Head of caudate nucleus (tissue), 42 donors: ENCODE results near the gene MYRFL.

Experiments
- DNase-seq, 42 donors: peaks; one replicate each; pipeline versions ENCODE4 v3.0.0 to v3.0.0-alpha.2; 2020 to 2021; ENCODE audit warnings: mixed read lengths in 7 of 42
- intact Hi-C: fragments of 100-400 bp; cut with DNase I; formaldehyde crosslinking; loops from one replicate; pipeline ENCODE4 v1.15.0; 2022

MYRFL gene

DNA sequence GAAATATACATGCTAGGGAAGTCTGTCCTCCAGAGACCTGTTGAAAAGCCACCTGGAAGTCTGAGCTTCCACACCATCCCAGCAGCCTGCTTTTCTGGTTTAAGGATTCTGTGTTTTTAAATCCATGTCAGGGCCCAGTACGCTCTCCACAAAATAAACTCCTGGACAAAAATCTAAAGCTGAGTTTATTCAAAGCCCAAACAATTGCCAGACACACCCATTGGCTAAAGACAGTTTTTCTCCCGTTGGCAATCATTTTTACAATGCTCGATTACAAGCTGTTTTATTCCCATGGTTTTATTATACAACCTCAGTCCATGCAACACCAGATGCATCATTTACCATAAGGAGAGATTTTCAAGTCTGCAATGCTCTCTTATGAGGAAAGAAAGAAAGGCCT lies 94.5 kb downstream of the MYRFL start:
- intact Hi-C loops, result no loop called here
- DNase-seq, result no peak

DNA sequence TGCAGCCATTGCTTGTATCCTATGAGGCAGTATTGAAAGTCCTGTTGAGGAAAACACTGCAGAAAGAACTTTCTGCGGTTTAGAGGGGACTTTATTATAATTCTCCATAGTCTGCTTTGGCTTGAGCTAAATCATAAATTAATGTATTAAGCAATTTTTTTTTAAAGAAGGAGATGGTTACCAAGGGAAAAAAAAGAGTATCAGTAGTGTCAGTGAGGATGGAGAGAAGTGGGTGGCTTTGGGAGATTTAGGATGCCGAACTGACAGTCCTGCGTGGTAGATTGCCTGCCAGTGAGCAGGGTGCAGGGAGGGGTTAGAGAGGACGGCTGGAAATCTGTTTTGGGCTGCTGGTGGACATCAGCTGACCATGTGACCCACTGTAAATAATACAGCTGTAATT lies 96.8 kb downstream of the MYRFL start:
- no peak for DNase-seq
- intact Hi-C loops, result no loop called here

DNA sequence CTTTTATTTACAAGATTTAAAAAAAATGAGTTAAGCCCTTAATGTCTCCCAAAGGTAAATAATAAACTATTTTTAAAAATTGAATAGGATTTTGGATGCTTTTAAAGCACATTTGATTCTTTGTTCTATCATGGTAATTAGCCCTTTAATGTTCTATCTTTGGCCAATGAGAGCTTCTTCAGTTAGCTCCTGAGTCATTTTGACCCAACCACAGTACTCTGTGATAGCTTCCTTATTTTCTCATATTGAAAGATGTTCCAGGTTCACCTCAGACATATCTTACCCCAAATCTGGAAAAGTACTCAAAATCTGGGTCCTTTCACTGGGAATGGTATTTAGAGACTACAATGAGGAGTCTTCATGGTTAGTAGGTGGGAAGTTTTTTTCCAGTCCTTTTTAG lies 98.0 kb downstream of the MYRFL start:
- no peak for DNase-seq
- intact Hi-C loops, result no loop called here

DNA sequence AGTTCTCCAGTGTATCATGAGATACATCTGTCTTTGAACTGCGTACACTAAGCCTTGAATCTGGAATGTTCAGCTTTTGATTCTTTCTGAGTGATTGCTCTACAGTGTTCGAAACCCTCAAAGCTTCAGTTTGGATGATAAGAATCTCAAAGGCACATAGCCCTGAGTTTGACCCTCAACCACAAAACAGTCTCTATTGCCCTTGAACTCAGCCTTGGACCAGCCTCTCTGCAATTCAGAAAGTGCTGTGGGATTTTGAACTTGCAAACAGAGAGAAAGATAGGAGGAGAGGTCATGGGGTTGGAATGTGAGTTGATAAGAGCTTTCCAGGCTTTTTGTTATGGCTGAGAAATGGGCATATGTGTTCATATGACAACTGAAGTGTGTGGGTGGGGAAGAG lies 100.3 kb downstream of the MYRFL start:
- no peak for DNase-seq
- intact Hi-C loops, result no loop called here

DNA sequence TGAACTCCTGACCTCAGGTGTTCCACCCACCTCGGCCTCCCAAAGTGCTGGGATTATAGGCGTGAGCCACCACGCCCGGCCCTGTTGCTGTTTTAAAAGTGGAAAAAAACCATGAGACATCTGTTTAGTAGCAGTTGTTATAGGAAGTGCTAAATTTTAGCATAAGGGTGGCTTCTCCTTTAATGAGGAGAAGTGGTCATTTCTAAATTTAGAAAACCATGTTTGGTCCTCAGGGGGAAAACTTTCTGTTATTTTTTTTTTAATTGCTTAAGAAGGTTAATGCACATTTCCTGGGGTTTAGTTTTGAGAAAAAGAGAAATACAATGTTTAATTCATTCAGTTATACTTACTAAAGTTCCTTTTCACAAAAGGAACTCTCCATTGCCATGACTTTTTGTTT lies 102.1 kb downstream of the MYRFL start:
- intact Hi-C loops, result no loop called here
- DNase-seq, result no peak

DNA sequence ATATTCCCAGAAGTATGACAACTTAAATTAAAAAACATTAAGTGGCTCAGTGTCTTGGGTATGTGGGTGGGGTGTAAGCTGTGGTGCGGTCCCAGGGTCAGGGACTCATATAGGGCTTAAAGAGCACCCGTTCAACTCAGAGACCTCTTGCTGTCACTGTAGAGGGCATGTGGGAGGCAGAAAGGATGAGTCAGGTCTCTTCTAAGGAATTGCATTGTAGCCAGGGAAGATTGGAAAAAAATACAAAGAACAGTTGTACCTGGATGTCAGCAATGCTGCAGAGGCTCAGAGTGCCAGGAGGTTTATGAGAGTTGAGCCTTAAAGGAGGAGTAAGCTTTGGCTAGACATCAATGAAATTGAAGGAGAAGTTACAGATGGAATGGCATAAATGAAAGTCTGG lies 104.1 kb downstream of the MYRFL start:
- intact Hi-C loops, result no loop called here
- DNase-seq, result peak in 6 of 42 donors; percentile 7 to 43 (median 17)

DNA sequence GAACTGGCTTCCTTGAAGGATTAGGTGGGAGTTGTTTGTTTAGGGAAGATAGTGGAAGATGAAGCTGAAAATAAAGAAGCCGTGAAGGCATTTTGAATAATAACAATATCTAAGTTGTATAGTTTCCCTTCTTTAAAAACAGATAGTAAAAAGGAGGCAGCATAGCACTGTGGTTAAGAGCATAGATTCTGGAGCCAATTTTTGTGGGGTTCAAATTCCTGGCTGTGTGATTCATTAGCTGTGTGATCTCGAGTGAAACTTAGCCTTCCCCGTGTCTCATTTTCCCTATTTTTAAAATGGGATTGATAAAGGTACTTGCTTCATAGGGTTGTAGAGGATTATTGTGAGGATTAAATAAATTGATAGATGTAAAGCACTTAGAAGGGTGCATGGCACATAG lies 104.5 kb downstream of the MYRFL start:
- DNase-seq, result no peak
- intact Hi-C loops, result no loop called here

DNA sequence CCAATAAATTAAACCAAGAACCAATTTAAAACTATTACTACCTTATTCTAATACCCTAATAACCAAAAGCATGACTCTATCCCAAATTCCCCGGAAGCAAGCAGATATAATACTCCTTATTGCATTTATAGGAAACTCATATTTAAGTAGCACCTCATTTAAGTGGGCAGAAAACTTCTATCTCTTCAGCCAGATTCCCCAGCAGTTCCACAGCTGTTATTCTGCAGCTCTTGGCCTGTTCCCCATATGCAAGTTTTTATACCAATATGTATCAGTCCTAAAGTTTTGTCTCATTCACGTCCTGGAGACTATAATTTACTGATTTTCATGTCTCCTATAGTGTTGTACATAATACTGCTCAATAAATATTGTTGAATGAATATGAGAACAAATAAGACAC lies 106.5 kb downstream of the MYRFL start:
- intact Hi-C loops, result no loop called here
- DNase-seq, result no peak

DNA sequence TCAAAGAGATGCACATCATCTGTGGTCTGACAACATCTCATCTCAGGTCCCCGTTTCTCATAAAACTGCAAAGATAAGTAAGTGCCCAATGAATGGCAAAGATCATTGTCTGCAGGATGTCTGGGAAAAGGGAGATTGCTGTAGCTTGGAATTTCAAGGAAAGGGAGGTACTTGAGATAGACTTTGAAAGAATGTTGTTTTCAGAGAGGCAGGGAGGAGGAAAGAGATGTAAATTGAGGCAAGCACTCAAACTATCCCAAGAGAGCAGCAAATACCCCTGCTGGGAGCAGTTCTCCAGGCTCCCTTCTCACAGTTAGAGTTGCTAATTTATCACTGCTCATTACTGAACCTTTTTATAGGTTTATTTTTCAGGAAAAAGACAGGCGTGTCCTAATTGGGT lies 107.1 kb downstream of the MYRFL start:
- DNase-seq, result no peak
- intact Hi-C loops, result no loop called here

DNA sequence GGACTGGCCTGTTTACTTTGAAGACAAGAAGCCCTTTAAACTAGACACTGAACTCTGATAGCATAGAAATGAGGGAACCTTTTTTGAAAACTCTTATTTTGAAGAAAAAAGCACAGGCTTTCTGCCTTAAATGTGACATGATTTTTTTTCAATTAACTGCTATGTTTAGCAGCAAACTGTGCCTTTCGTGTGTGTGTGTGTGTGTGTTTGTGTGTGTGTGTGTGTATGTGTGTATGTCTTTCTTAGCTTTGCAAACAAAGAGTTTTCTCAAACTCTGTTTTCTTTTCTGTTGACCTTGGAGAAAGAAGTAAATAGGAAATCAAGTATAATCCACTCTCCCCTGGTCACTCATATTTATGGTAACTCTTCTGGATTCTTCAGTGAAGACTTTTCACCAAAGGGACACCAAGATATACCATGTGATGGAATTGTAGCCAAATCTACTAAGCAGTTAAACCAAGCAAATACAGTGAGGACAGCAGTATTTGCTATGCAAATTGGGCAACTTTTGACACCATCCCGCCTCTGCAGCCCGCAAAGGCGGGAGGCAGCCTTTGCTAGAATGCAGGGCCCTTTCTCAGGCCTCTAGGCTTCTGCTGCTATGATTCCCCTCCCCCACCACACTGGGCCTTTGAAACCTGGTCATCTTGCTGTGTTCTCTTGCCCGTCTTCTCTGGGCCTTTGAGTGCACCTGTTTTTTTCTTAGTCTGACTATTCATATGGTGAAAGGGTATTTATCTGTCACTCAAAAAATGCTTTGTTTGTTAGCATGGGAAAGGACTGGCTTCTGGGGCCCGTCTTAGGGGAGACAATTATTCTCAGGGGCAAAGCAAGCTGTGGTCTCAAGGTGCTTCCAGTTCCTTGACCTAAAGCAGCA lies 107.9 kb downstream of the MYRFL start:
- DNase-seq, result no peak
- intact Hi-C loops, result no loop called here

DNA sequence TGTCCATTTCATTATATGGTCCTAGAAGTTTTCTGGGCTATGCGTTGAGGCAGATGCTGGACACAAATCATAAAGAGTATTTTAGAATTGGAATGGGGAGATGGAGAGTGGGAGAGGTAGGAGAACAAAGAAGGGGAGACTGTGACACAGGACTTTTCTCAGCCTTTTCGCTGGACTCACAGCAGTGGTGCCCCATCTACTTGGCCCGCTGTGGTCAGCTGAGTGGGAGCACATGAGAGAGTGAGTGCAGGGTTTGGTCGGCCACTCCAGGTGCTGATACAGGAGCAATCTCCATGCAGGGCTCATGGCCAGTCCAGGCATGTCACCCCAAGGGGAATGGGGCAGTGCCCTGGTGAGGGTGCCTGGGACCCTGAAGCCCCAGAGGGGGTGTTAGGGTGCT lies 109.0 kb downstream of the MYRFL start:
- intact Hi-C loops, result no loop called here
- DNase-seq, result no peak

DNA sequence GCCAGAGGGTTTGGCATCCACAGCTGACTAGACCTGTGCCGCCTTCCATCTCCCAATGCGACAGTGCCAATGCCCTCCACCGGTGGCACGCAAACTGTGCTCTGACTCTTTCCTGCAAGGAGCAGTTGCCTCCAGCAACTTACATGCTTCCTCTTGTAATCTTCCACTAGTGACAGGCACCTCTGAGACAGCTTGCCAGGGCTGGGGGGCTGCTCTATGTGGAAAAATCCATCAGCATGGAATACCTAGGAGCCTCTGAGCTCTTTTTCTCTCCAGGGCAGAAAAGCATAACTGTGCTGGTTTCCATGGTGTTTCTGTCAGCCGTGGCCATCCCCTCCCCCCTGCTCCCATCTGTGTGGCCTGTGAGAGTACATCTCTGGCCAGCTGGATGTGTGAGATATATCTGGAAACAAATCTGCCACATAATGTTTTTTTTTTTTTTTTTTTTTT lies 110.6 kb downstream of the MYRFL start:
- intact Hi-C loops, result no loop called here
- peak in 6 of 42 donors; percentile 3 to 28 (median 12) for DNase-seq

DNA sequence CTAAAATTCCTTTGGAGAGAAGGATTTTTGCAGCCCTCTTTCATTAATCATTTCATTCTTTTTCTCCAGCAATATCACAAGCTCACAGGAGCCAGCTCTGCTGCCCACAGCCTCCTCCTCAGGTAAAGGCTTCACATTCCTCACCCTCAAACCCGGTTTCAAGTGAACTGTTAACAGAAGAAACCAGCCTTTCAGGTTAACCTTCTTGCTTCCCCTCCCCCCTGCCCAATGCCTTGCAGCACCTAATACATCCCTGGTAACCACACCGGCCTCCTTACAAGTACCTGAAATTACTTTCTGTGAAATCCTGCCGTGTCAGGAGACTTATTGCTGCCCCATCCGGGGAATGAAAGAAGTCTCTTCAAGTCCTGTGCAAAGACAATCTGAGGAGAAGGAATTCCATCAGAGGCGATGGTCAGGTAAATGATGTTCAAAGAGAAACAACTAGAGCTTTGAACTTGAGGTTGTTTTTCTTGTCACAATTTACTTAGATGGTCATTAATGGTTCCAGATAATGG lies 111.2 kb downstream of the MYRFL start:
- intact Hi-C loops, result no loop called here

DNA sequence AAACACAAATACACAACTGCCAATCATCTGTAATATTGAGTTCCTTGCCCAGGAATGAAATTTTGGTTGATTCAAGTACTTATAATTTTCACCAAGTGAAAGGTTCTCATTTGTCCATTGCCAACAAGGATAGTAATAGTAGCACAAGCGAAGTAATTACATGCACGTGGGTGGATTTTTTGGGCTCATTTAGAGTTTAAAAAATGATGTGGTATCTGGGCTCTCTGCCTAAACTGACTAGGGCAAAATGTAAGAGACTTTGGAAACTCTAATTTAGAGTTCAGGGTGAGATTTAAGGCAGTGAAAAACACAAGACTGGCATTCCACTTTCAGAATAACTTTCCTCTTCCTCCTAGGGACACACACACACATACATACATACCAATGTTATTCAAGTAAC lies 111.7 kb downstream of the MYRFL start:
- intact Hi-C loops, result no loop called here
- no peak for DNase-seq

More for the DNA sequence above, 111.2 kb downstream of the MYRFL start:
- no peak for DNase-seq

DNA sequence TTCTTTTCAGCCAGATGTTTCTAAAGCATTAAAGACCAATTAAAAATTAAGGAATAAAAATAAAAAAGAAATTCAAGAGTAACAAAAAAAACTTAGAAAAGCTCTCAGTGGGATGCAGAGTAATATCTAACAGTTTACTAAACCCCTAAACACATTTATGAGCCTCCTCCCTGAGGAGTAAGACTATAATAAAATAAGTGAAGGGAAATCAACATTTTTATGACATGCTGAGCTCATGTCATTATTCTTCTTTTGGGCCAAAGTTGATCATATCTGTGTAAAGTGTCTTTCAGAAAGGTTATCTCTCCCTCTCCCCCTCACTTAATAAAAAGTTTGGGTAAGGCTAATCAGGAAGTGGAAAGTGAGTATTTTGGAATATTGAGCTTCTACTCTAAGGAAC lies 122.1 kb downstream of the MYRFL start:
- intact Hi-C loops, result no loop called here
- DNase-seq, result no peak

DNA sequence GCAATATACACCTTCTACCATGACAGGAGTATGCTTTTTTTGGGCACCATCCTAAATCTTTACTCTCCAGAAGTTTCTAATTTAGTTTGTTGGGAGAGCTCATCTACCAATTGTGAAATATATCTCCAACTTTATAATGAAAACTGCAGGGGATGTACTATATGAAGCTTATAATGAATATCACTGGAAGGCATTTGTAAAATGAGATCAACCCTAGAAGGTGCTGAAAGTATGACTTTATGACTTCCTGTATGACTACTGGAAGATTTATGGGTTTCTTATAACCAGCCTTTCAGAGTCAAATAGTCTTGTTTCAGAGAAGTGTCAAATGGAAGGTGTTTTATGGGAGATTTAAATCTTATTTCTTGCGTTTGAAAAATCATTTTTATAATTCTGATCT lies 122.9 kb downstream of the MYRFL start:
- no peak for DNase-seq
- intact Hi-C loops, result no loop called here

DNA sequence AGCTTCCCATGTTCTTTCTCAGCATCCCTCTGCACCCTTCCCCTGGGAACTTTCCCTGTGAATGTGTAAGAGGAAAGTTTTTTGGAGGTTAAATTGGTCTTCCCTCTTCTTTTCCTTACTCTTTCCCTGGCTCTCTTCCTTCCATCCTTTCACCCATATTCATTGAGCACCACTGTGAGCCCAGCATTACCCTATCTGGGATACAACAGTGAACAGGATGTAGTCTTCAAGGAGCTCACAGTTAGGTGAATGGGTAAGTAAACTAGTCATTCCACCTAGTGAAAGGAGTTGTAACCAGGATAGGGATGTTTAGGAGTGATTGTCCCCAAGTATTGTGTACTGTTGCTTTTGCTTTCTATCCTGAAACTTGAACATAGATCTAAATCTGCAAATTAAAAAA lies 123.8 kb downstream of the MYRFL start:
- intact Hi-C loops, result no loop called here
- DNase-seq, result no peak

DNA sequence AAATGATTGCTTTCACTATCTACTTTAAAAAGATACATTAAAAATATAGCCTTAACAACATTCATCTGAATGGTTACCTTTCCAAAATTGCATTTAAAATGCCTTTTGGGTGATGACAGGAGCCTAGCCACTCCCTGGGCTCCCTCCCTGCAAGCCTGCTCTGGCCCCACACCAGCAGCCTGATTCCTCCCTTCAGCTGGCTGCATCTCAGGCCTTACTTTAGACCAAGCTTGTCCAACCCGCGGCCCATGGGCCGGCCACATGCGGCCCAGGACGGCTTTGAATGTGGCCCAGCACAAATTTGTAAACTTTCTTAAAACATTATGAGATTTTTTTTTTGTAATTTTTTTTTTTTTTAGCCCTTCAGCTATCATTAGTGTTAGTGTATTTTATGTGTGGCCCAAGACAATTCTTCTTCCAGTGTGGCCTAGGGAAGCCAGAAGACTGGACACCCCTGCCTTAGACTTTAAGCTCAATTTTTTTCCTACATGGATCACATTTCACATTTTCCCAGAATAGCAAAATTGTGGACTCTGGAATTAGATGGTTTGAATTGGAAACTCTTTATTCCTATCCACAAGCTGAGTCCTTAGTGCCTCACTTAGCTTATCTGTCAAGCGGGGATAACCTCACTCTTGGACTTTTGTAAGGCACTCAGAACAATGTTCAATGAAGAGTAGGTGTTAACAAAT lies 124.4 kb downstream of the MYRFL start:
- intact Hi-C loops, result no loop called here
- DNase-seq, result no peak

DNA sequence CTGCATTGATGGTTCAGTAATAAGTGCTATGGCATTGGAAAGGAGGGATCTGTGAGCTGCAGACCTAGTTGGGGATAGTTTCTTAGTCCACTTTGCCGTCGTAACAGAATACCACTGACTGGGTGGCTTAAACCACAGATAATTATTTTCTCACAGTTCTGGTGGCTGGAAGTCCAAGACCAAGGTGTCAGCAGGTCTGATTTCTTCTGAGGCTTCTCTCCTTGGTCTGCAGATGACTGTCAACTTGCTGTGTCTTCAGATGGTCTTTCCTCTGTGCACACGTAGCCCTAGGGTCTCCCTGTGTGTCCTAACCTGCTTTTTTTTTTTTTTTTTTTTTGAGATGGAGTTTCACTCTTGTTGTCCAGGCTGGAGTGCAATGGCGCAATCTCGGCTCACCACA lies 126.1 kb downstream of the MYRFL start:
- no peak for DNase-seq

DNA sequence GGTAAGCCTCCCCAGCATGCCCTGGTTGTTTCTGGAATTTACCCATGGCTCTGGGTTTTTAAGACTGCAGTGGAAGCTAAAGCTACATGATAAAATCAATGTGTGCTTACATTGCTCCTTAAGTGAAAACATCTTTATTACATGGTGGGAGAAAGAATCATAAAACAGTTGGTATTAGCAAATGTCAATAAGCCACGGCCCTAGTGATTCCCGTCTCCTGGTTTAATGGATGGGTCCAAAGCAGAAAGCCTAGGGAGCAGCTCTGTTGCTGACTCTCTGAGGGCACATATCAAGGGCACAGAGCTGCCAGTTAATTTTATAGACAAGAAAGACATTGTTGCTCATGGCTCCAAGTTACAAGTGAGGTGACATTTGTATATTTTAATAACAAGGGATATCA lies 127.9 kb downstream of the MYRFL start:
- no peak for DNase-seq
- intact Hi-C loops, result no loop called here

More for the DNA sequence above, 126.1 kb downstream of the MYRFL start:
- intact Hi-C loops, result no loop called here

DNA sequence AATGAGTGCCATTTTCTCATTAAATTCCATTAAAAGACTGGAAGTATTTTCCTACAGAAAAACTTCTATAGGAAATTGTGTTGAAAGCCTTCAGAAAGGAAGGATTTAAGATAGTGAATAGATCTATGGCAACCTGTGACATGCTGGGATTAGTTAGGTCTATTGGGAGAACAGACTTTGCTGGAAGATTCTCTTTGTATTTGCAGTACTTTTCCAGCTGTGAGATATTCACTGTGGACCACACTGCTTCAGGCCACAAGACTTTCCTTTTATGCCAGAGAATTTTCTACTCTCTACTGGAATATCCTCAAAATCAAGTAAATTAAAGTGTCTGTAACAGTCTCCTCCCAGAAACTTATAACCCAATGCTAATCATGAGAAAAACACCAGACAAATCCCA lies 136.2 kb downstream of the MYRFL start:
- intact Hi-C loops, result no loop called here
- DNase-seq, result no peak
